ENCODE results near the gene RPS6KA6.
"Not testable (repeated sequence)": the region's sequence is repeated elsewhere in the genome, so short reads cannot be mapped to it uniquely, and the experiment has no call there.

- not testable (repeated sequence) for TF ChIP-seq EP300, CTCF (IDR thresholded peaks at IDR 0.05)
Observed at GRCh38 chrX:84079479-84080197, 108.4 kb downstream of the RPS6KA6 start.

Measured in stomach (tissue), 4 donors.